ENCODE results near the gene FANCF.
"Not testable (repeated sequence)": the region's sequence is repeated elsewhere in the genome, so short reads cannot be mapped to it uniquely, and the experiment has no call there.

The FANCF gene, protein sequence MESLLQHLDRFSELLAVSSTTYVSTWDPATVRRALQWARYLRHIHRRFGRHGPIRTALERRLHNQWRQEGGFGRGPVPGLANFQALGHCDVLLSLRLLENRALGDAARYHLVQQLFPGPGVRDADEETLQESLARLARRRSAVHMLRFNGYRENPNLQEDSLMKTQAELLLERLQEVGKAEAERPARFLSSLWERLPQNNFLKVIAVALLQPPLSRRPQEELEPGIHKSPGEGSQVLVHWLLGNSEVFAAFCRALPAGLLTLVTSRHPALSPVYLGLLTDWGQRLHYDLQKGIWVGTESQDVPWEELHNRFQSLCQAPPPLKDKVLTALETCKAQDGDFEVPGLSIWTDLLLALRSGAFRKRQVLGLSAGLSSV

DNA sequence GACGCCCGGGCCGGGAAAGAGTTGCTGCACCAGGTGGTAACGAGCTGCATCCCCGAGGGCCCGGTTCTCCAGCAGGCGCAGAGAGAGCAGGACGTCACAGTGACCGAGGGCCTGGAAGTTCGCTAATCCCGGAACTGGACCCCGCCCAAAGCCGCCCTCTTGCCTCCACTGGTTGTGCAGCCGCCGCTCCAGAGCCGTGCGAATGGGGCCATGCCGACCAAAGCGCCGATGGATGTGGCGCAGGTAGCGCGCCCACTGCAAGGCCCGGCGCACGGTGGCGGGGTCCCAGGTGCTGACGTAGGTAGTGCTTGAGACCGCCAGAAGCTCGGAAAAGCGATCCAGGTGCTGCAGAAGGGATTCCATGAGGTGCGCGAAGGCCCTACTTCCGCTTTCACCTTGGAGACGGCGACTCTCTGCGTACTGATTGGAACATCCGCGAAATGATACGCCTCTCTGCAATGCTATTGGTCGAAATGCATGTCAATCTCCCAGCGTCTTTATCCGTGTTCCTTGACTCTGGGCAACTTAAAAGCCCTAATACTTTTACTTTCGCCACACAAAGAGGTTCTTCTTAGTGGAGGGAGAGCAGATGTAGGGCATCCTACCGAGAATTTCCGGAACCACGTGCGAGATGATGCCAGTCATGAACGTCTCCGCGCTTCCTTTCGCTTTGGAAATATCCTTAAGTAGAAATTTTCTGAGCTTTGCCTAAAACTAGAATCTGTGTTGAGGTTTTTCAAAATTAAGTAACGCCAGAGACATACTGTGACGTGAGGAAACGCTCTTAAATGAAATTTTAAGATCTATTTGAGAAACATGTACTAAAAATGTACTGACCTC is at the start of gene FANCF:
Gene FANCF (minus strand): TSS at position 376 of the 840 bp plus-strand sequence. CDS start 13 bp downstream, at position 363.
- peak; percentile 99 for DNase-seq

DNA sequence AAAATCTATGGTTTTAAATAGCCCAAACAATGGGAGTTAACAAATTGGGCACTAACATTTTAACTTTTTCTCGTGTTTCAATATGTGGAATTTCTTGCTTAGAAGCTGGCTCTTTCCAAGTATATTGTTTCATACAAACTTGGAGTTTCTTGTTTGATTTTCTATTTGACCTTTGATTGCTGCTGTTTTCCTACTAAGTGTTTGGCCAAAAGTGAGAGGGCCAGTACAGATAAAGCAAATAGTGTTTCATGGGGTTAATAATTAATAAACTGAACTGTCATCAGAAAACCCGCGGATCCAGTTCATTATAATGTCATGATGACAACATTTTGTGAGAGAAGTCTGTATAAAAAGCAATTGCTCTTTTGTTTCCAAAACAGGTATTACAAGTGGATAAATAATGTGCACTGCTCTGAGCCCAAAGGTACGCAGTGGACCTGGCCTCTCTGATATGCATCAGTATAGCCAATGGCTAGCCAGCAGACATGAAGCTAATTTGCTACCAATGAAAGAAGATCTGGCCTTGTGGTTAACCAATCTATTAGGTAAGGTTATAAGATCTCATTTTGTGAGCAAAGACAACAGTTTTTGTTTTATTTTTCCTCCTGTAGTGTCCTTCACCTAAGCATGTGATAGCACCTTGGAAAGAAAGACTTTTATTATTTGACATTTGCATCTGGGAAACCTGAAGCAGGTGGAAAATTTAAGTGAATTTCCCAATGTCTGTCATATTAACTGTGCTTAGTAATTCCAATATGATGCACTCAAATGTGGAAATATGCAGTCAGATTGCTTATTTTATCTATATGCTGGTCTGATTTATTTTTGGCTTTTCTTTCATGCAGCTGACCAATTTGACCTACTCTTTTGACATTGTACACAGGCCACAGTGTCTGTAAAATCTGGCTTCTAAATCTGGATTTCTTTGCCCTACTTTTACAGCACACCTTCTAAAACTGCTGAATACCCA is 49.1 kb upstream of the FANCF start:
- no peak for DNase-seq

DNA sequence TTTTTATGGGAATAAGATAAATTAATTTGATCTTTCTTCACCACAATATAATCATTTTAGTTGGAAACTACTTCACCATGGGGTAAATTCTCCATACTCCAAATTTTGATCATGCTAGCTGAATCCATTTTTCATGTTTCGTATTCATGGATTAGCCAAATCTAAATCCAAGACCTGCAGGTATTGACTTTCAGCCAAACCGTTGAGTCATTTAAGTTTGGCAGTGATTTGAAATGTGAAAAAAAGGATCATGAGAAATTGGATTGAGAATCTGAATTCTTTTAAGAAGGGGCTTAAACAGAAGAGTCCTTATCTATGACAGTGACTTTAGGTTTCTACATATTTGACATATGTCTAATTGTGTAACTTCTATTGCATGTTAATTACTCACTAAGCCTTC is 46.1 kb upstream of the FANCF start:
- no peak for DNase-seq

DNA sequence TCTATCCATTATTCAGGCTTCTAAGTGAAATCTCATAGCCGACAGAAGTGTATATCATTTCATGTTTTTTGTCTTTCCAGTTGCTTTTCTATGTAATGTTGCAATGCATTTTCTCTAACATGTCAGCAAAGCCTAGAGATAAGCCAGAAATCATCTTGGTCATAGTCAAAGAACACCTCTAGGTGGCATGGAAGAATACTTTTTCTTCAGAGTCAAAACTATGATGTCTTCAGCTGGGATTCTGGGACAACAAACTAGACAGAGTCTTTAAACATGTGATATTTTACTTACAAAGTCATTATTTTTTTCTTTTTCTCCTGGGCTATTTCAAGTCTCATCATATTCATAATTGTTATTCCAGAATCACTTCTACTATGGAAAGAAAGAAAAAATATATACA is 45.2 kb upstream of the FANCF start:
- no peak for DNase-seq

DNA sequence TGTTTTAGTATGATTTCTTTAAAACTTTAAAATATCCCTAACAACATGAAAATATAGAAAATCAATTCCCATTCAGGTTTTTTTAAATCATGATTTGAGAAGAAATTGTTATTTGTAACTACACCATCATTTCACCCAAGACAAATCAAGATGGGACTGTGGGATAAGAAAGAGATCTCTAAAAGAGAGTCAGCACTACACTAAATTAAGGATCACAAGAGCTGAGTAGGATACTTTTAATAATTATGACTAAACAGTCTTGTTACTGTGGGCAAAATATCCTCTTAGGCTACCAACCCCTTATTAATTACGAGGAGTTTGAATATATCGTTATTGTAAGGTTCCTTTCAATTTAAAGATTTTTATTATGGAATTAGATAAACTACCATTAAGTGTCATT is 43.7 kb upstream of the FANCF start:
- no peak for DNase-seq

DNA sequence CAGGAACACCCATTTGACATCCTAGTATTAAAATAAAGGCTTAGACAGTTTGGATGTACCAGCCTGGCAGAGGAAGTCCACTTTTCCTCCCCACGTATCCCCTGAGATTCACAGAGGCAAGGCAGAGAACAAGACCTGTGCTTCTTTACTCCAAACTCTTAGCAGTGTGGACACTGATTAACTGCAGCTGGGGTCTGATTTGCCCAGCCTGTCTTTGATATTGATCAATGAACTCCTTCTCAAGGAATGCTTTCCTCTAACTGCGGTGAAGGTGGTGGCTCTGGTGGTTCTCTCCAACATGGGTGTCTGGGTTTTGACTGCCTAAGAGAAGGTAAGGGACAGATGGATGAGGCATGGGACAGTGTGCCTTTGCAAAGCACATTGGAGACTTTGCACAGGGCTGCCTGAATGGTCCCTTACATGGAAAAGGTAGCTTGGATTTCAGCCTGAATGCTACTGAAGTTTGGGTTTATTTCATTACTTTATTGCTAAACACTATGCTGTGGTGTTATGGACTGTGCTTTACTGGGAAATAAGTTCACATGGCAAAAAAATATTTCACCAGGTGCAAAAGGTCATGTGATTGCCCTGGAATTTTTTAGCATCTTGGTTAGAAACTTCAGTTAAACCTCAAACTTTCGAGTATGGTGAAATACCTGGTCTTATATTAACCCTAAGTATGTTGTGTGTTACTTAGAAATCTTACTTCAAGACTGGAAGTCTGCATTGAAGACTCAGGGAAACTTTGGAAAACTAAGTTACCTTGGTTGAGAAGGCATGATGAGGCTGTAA is 42.6 kb upstream of the FANCF start:
- no peak for DNase-seq

DNA sequence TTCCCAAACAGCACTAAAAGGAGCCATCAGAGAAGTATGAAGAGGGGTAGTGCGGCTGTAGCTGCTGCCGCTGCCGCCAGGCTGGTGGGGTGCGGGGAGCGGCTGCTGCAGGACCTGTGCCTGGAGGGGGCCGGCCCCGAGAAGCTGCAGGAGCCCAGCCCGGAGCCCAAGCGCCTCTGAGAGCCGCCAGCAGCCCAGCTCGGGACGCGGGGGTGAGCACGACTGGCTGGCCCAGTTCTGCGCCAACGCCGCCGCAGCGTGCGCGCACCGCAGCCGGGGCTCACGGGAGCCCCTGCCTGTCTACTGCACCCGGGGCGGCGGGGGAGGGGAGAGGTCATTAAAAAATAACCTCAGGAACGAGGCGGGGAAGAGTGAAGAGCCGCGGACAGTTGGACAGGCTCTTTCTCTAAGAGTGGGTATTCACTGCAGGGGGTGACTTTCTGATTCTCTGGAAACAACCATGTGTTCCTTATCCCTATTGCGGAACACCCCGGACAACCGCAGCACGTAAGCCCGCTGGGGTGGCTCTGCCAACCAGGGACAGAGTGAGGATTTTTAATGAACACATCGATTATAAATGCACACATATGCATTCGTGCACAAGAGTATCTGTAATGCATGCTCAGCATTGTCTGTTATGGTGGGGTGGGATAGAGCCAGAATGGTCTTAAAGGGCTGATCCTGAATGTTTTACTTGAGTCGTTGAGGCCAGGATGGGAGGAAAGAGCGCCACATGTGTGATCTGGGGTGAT is 41.2 kb upstream of the FANCF start:
- DNase-seq, result no peak

DNA sequence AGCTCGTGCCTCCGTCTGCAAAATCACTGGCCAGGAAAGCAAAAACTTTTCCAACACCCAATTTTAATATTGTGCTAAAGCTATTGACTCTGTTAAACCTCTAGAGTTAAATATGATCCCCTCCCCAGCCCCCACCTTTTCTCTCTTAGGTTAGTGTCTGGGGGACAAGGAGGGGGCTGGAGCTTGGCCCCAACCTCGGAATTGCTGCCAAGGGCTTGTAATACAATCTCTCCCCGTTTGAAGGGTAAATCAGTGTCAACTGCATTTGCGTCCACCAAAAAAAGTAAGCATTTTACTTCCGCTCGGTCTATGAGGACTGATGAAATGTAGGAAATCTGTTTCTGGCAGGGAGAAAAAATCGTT is 40.7 kb upstream of the FANCF start, which contains the start of gene GAS2:
Gene GAS2 (plus strand): TSS at position 287 of the 363 bp plus-strand sequence. CDS start 8,259 bp downstream, outside the sequence.
- no peak for DNase-seq

DNA sequence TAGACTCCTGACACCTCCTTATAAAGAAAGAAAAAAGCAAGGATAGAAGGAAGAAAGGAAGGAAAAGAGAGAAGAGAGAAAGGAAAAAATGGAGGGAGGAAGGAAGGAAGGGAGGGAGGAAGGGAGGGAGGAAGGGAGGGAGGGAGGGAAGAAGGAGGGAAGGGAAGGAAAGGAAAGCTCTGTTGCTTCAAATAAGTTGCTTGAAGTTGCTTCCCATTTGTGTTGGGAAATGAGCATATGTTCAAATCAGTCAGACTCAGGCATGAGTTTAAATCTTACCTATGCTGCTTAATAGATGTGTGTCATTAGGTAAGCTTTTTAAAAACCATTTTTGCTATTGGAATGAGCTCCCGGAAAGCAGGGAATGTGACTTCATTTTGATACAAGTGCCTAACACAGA is 34.2 kb upstream of the FANCF start:
- no peak for DNase-seq

DNA sequence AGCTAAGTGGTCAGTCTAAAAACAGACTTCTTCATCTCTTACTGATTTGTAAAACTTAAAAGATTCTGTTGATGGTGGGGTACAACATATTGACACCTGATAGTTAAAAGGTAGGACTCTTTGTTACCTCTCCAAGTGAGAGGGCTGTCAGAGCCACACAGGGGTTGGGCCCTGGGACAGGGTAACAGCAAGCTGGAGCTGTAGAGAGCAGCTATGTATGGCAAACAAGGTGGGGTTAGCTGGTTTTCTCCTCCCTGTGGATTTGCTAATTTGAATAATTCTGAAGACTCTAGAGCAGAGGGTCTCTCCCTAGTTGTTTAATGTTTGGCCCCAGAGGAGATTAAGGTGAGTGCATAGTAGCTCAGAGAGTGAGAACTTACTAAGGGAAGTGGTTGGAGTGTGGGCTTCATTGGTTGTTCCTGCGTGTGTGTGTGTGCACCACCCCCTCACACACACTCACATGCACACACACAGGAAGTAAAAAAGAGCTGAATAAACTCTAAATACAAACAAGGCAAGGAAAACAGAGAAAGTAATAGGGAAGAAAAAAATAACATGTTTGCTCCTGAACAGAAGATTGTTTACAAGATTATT is 31.6 kb upstream of the FANCF start:
- peak; percentile 6 for DNase-seq

DNA sequence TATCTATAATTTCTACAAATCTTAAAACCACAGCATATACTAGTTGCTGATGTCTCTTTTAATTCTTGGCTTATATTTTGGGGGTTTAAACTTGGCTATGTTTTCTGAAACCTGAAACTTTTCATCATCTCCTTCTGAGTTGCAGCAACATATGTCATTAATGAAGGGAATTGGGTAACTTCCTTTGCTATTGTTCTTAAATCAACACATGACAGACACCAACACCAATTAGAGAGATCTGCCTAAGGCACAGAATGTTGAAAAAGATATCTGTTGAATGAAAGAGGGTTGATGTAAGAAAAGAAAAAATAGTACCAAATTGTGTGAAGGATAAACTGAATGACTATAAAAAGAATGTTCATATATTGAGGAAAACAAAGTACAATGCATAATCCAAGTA is 30.5 kb upstream of the FANCF start:
- DNase-seq, result no peak

DNA sequence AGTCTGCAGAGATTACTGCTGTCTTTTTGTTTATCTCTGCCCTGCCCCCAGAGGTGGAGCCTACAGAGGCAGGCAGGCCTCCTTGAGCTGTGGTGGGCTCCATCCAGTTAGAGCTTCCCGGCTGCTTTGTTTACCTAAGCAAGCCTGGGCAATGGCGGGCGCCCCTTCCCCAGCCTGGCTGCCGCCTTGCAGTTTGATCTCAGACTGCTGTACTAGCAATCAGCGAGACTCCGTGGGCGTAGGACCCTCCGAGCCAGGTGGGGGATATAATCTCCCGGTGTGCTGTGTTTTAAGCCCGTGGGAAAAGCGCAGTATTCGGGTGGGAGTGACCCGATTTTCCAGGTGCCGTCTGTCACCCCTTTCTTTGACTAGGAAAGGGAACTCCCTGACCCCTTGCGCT is 26.7 kb upstream of the FANCF start:
- DNase-seq, result not testable (repeated sequence)

DNA sequence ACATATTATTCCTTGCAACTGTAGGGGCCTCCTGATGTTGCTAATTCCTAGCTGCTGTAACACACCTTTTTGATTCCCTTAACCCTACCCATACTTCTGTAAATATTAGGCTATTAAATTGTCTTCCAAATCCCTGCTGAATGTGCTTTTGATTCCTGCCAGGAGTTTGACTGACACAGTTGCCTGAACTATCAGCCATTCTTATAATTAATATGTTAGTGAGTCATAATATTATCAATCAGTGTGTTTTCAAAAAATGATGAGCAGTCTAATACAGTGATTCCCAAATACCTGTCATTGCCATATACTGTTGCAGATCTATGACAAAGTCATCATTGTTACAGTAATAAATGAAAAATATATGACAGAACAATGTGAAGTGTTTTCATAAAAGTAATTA is 15.9 kb upstream of the FANCF start:
- DNase-seq, result no peak

DNA sequence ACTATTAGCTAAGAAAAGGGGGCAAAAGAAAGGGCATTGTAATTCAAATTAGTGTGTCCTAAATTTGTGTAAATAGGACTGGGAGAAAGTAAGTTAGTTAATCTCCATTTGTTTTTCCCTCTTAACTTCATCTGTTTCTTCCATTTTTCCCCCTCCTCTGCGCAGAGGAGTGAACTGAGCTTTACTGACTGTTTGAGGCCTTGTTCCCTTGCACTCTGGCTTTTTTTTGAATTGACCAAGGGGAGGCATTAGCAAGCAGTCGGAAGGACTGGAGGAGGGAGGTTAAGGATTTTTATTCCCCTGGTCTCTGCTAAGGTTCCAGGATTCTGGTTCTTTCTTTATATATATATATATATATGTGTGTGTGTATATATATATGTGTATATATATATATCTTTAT is 15.2 kb upstream of the FANCF start:
- DNase-seq, result no peak

DNA sequence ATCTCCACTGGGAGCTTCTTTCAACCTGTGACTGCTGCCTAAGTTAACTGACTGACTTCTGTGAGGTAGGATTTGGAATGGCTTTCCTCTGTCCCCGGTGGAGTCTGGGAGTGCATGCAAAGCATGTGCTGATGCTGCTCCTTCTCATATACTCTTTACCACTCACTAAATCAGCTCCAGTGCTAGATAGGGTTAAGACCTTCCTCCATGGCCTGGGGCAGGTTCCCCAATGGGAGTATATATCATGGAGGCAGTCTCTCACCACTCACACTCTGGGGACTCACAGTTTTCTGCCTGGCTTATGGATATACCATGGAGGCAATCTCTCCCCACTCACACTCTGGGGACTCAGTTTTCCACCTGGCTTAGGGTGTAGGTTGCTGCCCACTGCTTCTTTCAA is 10.1 kb upstream of the FANCF start:
- DNase-seq, result no peak

DNA sequence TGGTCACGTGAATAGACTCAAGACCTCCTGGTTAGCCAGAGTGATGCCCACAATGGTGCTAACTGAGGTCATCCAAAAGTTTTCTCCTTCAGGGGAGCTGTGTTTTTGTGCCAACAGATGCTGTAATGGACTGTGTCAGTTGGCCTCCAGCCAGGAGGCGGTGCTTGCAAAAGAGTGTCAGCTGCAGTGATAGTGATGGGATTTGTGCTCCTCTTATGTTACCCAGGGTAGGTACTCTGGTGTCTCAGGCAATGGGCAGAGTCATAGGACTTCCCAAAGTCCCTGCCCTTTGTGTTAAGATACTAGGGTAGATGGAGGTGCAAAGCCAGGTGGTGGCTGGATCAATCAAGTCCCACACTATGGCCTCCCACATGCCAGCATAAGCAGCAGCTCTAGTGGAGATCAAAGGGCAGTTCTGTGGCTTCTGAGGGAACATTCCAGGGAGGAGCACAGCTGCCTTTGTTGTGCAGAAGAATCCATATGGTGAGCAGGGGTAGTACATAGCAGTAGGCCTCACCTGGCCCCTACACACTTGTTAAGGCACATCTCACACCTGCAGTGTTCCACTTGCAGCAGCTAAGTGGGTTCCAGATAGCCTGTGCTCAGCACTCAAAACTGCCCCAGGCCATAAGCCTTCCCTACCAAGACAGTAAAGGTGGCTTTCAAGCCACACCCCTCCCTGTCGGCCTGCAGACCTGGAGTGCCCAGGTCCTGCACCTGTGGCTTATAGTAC is 9.4 kb upstream of the FANCF start:
- no peak for DNase-seq

DNA sequence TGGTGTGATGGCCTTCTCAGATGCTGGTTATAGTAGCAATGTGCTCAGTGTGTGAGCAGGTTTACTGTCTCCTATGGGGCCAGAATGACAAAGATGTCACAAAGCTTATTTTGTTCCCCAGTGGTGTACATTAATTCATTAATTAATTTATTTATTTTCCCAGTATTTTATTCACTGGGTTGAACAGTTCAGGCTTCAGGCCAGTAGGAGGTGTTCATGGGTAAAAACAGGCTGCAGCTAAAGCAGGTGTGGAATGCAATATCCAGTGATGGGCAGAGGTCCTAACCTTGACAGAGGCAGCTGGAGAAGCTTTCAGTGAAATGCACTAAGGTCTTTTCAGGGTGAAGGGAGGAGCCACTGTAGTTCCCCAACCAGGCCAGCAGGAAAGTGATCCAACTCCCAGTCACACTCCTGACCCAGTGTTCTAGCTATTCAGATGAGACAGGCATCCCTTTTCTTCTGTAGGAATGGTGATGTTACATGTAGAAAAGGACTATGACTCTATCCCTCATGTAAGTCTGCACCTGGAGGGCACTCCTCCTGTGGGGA is 7.8 kb upstream of the FANCF start:
- DNase-seq, result no peak

DNA sequence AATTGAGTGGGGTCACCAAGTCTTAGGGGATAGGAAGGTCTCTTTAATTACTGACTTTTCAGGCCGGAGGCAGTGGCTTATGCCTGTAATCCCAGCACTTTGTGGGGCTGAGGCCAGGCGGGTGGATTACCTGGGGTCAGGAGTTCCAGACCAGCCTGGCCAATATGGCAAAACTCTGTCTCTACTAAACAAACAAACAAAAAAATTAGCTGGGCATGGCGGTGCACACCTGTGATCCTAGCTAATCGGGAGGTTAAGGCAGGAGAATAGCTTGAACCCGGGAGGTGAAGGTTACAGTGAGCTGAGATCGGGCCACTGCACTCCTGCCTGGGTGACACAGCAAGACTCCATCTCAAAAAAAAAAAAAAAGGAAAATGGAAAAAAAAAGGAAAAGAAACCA is 1.8 kb upstream of the FANCF start:
- DNase-seq, result no peak

DNA sequence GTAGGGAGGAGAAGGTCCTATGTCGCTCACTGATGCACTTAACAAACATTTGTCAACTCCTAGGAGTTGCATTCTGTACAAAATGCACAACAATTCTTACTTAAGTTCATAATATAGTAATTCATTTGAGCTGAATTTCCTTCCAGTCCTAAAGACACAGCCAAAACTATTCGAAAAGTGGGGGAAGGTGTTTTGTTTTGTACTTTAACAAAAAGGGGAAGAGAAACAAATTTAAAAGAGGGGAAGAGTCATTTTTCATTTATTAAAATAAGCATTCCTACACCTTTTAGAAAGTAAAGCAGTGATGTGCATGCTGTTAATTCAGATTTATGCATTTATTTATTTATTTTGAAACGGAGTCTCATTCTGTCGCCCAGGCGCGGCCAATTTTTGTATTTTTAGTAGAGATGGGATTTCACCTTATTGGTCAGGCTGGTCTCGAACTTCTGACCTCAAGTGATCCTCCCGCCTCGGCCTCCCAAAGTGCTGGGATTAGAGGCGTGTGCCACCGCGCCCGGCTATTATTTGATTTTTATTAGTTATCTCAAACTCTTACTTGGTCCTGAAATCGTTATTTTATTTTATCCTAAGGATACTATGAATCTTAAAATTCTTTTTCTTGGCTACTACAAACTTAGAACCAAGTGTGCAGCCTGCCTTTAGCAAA is 1.1 kb upstream of the FANCF start:
- DNase-seq, result no peak
